ENCODE data around the gene GET4. TPM values are rescaled to one million over a fixed set of nuclear protein-coding genes. Genes with fewer than 3 reads are reported as not detected.
A peak's percentile ranks its signal among the peaks of the same experiment; 100 is the strongest.

The GET4 gene
- total RNA-seq, 4 donors from 2014 or later = 6.1 to 39.4 (median 26.7) TPM

- no peak for DNase-seq
- H3K4me3 ChIP-seq = no peak overlapping the region
- no peak for TF ChIP-seq POLR2A (IDR thresholded peaks at IDR 0.05)
- TF ChIP-seq, protein P1, sequence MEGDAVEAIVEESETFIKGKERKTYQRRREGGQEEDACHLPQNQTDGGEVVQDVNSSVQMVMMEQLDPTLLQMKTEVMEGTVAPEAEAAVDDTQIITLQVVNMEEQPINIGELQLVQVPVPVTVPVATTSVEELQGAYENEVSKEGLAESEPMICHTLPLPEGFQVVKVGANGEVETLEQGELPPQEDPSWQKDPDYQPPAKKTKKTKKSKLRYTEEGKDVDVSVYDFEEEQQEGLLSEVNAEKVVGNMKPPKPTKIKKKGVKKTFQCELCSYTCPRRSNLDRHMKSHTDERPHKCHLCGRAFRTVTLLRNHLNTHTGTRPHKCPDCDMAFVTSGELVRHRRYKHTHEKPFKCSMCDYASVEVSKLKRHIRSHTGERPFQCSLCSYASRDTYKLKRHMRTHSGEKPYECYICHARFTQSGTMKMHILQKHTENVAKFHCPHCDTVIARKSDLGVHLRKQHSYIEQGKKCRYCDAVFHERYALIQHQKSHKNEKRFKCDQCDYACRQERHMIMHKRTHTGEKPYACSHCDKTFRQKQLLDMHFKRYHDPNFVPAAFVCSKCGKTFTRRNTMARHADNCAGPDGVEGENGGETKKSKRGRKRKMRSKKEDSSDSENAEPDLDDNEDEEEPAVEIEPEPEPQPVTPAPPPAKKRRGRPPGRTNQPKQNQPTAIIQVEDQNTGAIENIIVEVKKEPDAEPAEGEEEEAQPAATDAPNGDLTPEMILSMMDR (IDR thresholded peaks at IDR 0.05) = no peak
- H3K36me3 ChIP-seq = no peaks in the 10 kb centered on the region
- no peaks in the 10 kb centered on the region for H3K9me3 ChIP-seq
- peaks cover 11 to 12% of the 10 kb centered on the region in 2 donors for H3K4me1 ChIP-seq
- H3K27me3 ChIP-seq = no peaks in the 10 kb centered on the region
- no peak overlapping the region for H3K27ac ChIP-seq
- intact Hi-C loops (cut with DNase I; ENCODE audit: low total_unique reads) = no loop called here
These were observed 13.2 kb upstream of the GET4 start for GRCh38 chr7:863106-863505.

DNA sequence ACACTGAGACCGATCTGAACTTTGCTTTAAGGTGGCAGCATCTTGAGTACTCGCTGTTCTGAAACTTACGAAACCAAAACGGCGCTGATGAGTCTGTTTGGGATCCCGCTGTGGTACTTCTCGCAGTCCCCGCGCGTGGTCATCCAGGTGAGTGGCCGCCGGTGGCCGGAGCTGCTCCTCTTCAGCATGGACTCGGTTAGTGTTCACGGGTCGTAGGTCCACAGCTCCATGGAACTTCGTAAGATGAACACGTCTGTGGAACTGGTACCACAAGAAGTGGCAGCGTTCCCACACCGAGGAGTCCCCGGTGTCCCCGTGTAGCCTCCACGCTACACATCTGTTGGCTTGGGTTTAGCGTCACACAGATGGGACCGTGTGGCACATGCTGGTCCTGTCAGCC lies 10.4 kb upstream of the GET4 start:
- no peak for DNase-seq
- Histone ChIP-seq H3K27me3 (no peaks in the 10 kb centered on the region), H3K4me3 (no peak overlapping the region), H3K36me3 (no peaks in the 10 kb centered on the region), H3K9me3 (no peaks in the 10 kb centered on the region), H3K27ac (peak overlapping the region; percentile 69 to 96), H3K4me1 (peaks cover 11 to 13% of the 10 kb centered on the region in 2 donors)
- intact Hi-C loops (cut with DNase I; ENCODE audit: low total_unique reads) = no loop called here
- TF ChIP-seq POLR2A (IDR thresholded peaks at IDR 0.05) = no peak
- TF ChIP-seq, protein P1 (IDR thresholded peaks at IDR 0.05) = no peak

DNA sequence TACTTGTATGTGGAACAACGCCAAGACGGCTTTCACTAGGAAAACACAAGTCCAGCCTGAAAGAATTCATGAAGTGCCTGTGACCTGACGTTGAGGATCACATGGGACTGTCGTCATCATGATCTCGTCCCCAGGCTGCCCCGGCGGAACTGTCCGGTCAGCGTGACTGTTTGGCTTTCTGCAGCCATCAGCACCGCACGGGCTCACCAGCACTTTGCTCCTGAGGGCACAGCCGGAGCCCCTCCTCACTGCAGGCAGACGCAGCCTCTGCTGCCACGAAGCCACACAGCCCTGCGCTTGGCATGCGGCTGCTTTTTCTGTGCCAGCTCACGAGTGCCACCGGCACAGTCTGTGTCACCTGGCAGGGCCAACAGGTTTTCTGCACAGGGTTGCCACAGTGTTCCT lies 9.4 kb upstream of the GET4 start:
- H3K4me1 ChIP-seq = peaks cover 11 to 13% of the 10 kb centered on the region in 2 donors
- H3K27ac ChIP-seq = peak overlapping the region; percentile 69 to 96
- intact Hi-C loops (cut with DNase I; ENCODE audit: low total_unique reads) = no loop called here
- TF ChIP-seq, protein P1 (IDR thresholded peaks at IDR 0.05) = no peak
- TF ChIP-seq POLR2A (IDR thresholded peaks at IDR 0.05) = peak in 1 of 2 donors; percentile 35
- H3K4me3 ChIP-seq = no peak overlapping the region
- H3K27me3 ChIP-seq = no peaks in the 10 kb centered on the region
- peak; percentile 81 to 84 for DNase-seq
- H3K36me3 ChIP-seq = no peaks in the 10 kb centered on the region
- no peaks in the 10 kb centered on the region for H3K9me3 ChIP-seq

- Histone ChIP-seq H3K36me3 (no peaks in the 10 kb centered on the region), H3K4me3 (no peak overlapping the region), H3K27ac (peak overlapping the region; percentile 69 to 96), H3K9me3 (no peaks in the 10 kb centered on the region), H3K27me3 (no peaks in the 10 kb centered on the region), H3K4me1 (peaks cover 12 to 13% of the 10 kb centered on the region in 2 donors)
- peak; percentile 65 to 67 for DNase-seq
- intact Hi-C loops (cut with DNase I; ENCODE audit: low total_unique reads) = no loop called here
- TF ChIP-seq, protein P1 (IDR thresholded peaks at IDR 0.05) = peak in 1 of 4 experiments; percentile 16
- TF ChIP-seq POLR2A (IDR thresholded peaks at IDR 0.05) = no peak
These were observed 8.8 kb upstream of the GET4 start for GRCh38 chr7:867406-868188.

- Histone ChIP-seq H3K27me3 (no peaks in the 10 kb centered on the region), H3K36me3 (no peaks in the 10 kb centered on the region), H3K9me3 (no peaks in the 10 kb centered on the region), H3K4me1 (peaks cover 15 to 17% of the 10 kb centered on the region in 2 donors), H3K4me3 (no peak overlapping the region), H3K27ac (peak overlapping the region; percentile 69 to 96)
- intact Hi-C loops (cut with DNase I; ENCODE audit: low total_unique reads) = no loop called here
- no peak for DNase-seq
- no peak for TF ChIP-seq POLR2A (IDR thresholded peaks at IDR 0.05)
- TF ChIP-seq, protein P1 (IDR thresholded peaks at IDR 0.05) = no peak
These were observed 8.2 kb upstream of the GET4 start for GRCh38 chr7:868189-868486.
